Activated T-cell treated with anti-CD3 and anti-CD28 coated beads, Interleukin-2, amount 50 U/mL, for 1 hour (primary cell): Measurements from ENCODE around the gene CHFR.
"Not testable (repeated sequence)": the region's sequence is repeated elsewhere in the genome, so short reads cannot be mapped to it uniquely, and the experiment has no call there.

Experiments used
- DNase-seq: peaks from one replicate; pipeline ENCODE4 v3.0.0-alpha.2; 2020

Gene CHFR

GRCh38 chr12:132839558-132840235, 47.7 kb downstream of the CHFR start:
- DNase-seq: no peak

DNA sequence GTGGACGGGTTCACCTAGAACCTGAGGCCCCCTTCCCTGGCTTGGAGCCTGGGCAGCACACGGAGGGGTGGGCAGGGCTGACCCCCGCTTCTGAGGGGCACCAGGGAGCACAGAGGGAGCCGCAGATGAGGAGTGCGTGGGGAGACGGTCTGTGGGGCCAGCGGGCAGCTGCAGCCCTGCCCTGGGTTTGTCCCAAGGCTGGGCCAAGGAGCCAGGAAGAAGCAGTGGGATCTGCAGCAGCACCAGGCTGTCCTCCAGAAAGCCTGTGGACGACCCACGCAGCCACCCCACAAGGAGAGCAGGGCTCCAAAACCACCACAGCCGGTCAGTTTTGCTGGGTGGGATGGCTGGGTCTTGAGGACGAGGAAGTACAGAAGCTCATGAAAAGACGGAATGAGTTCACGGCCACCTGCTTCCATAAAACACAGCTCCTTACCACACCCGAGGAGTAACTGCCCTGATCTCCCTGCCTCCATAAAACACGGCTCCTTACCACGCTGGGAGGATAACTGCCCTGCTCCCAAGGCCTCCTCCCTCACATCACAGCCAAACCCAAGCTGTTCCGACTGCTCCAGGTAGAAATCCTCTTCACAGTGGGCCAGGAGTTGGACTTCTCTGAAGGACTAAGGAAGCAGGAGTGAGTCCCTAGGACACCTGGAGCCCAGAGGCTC, 48.9 kb downstream of the CHFR start:
- DNase-seq: no peak

GRCh38 chr12:132837693-132838409, 49.6 kb downstream of the CHFR start:
- DNase-seq: no peak

- DNase-seq: no peak
These were observed 50.5 kb downstream of the CHFR start for GRCh38 chr12:132836795-132837331.

DNA sequence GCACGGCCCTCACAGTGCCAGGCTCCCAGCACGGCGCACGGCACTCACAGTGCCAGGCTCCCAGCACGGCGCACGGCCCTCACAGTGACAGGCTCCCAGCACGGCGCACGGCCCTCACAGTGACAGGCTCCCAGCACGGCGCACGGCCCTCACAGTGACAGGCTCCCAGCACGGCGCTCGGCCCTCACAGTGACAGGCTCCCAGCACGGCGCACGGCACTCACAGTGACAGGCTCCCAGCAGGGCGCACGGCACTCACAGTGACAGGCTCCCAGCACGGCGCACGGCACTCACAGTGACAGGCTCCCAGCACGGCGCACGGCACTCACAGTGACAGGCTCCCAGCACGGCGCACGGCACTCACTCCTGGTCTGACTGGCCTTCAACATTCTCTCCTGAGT, 51.2 kb downstream of the CHFR start:
- DNase-seq: not testable (repeated sequence)

DNA sequence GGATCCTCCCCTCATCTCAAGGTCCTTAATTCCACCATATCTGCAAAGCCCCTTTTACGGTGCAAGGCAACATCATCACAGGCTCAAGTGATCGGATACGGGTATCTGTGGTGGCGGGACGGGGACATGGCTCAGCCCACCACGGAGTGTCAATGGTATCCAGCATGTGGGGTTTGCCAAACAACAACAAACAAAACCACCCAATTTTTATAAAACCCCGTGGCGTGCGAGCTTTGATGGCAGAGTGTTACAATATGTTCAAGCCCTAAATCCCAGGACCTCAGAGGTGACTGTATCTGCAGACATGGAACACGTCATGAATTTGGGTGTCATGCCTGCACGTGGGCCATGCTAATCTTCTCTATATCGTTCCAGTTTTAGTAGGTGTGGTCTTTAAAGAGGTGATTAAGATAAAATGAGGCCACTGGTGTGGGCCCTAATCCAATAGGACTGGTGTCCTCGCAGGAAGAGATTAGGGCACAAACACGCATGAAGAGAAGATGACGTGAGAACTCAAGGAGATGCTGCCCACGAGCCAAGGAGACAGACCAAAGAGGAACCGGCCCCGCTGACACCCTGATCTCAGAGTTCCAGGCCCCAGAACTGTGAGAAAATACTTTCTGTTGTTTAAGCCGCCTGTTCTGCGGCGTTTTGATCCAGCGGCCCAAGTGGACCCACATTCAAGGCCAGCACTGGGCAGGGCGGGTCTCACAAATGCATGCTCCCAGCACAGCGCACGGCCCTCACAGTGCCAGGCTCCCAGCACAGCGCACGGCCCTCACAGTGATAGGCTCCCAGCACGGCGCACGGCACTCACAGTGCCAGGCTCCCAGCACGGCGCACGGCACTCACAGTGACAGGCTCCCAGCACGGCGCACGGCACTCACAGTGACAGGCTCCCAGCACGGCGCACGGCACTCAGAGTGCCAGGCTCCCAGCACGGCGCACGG, 52.1 kb downstream of the CHFR start:
- DNase-seq: no peak

GRCh38 chr12:132834181-132834711, 53.2 kb downstream of the CHFR start:
- DNase-seq: peak; percentile 29

DNA sequence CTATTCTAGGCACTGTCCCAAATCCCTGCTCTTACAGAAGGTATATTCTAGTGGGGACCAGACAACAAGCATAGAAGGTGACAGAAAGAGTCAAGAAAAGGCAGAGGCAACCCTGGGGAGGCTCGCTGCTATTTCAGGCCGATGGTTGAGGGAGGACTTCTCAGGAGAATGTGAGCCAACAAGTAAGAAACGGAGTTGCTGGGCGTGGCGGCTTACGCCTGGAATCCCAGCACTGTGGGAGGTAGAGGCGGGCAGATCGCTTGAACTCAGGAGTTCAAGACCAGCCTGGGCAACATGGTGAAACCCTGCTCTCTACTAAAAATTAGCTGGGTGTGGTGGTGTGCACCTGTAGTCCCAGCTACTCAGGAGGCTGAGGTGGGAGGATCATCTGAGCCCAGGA, 54.1 kb downstream of the CHFR start:
- no peak for DNase-seq

DNA sequence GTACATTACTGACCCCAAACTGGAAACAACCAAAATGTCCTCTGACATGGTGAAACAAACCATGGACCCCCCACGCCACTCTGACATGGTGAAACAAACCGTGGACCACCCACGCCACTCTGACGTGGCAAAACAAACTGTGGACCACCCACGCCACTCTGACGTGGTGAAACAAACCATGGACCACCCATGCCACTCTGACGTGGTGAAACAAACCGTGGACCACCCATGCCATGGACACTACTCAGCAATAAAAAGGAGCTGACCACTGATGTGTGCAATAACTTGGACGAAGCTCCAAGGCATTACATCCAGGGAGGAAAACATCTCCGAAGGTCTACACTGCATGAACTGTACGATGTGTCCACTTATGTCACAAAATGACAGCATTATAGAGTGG, 55.6 kb downstream of the CHFR start:
- DNase-seq: no peak

- DNase-seq: peak; percentile 97
These were observed 58.5 kb downstream of the CHFR start, which contains the start of gene GOLGA3 for GRCh38 chr12:132828706-132829534. TSS of gene GOLGA3 (minus strand) at chr12:132828869. CDS start at chr12:132822128, 6,741 bp downstream.

DNA sequence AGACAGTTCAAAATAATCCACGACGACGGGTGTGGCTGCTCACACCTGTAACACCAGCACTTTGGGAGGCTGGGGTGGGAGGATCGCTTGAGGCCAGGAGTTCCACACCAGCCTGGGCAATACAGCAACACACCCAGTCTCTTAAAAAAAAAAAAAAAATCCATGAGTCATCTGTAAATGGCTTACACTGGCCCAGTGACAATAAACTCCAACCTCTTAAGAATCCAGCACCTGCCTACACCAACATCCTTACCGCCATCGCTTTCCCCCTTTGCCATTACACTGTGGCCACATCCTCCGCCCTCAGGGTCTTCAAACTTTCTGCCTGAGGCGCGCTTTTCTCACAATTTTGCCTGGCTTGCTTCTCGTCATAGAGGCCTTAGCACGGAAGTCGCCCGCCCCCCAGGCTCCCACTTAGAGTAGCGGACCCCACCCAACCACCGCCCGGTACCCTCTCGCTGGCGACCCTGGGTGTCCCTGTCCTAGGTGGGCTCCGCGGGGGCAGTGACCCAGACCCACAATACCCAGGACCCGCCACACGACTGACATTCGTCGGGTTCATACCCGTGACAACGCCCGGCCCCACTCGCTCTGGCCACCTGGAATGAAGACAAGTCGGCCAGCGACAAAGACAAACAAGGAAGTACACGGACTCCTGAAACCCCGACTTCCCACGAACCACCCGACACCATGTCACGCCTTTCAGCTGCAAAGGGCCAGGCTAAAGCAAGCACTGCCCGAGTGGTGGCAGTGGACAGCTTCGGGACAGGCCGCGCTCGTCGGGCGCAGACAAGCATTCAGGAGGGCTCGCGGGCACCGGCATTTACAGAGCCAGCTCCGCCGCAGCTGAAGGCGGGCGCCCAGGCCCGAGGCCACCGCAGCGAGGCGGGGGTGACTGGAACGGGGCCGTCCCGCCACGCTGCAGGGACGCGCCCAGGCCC, 59.4 kb downstream of the CHFR start:
- no peak for DNase-seq

GRCh38 chr12:132825861-132826260, 61.5 kb downstream of the CHFR start:
- no peak for DNase-seq

DNA sequence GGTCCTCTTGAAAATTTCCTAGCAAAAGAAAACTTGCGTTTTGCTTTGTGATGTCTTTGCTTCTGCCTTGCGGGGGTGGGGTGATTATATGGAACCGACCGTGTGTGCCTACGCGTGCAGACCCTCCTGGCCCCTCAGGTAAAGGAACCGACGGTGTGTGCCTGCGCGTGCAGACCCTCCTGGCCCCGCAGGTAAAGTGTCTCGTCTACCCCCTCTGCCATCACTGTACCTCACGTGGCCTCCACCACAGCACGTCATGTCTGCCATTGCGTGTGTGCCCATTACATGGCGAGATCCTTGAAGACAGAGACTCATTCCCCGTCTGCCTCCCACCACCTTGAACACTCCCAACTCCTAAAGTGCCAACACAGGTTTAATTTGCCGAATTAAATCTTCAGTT, 62.3 kb downstream of the CHFR start:
- no peak for DNase-seq

GRCh38 chr12:132824053-132824452, 63.4 kb downstream of the CHFR start:
- no peak for DNase-seq

GRCh38 chr12:132818562-132818961, 68.8 kb downstream of the CHFR start:
- DNase-seq: no peak

GRCh38 chr12:132814232-132814631, 73.2 kb downstream of the CHFR start:
- no peak for DNase-seq

DNA sequence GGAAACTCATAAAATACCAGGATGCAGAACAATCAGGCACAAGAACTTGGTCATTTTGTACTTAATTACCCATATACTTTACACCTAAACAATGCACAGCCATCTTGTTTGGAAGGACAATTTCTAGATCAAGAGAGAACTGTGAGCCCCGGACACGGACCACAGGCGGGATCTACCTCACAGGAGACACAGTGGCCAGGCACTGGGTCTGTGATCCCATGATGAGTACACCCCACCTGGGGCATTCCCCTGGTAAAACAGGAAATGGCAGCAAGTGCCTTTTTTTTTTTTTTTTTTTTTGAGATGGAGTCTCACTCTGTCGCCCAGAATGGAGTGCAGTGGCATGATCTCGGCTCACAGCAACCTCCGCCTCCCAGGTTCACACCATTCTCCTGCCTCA, 74.0 kb downstream of the CHFR start:
- no peak for DNase-seq

DNA sequence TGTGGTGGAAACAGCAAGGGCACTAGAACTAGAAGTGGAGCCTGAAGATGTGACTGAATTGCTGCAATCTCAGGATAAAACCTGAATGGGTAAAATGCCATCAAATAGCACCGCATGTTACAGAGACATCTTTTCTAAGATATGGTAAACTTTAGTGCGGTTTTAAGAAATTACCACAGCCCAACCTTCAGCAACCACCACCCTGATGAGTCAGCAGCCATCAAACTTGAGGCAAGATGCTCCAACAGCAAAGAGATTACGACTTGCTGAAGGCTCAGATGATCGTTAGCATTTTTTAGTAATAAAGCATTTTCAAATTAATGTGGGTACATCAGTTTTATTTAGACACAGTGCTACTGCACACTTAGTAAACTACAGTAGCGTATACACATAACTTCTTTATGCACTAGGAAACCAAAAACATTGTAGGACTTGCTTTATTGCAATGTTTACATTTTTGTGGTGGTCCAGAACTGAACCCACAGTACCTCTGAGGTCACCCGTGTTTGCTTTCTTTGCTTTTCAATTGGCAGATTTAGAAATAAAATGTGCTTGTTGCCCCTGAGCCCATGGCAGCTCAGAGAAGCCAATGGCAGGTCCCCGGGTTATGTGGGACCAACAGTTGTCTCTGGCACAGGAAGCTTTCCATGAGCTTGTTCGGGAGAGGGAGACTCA, 74.6 kb downstream of the CHFR start:
- no peak for DNase-seq

DNA sequence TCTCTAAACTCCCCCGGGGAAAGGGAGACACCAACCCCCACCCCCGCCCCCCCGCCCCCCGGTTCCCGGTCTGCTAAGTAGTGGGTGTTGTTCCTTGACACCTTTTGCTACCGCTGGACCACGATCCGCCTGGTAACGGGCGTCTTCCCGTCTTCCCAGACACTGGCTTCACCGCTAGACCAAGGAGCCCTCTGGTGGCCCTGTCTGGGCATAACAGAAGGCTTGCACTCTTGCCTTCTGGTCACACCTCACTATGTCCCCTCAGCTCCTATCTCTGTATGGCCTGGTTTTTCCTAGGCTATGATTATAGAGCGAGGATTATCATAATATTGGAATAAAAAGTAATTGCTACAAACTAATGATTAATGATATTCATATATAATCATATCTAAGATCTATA, 78.0 kb downstream of the CHFR start:
- peak; percentile 42 for DNase-seq
